Measurements from ENCODE around the gene NKX3-2. TPM values are rescaled to one million over a fixed set of nuclear protein-coding genes. Genes with fewer than 3 reads are reported as not detected.
A peak's percentile ranks its signal among the peaks of the same experiment; 100 is the strongest.

NKX3-2 gene
- total and polyA plus RNA-seq, 2 of the 8 experiments (the other 6 are each of a cell fraction or from before 2014, with no cell fraction given) = 0.13 TPM; not detected in 1

GRCh38 chr4:13522282-13523104 is 21.8 kb downstream of the NKX3-2 start (continued):
- no peak for TF ChIP-seq EP300 (IDR thresholded peaks at IDR 0.05; ENCODE audit: borderline replicate concordance in 1 of 2, low read depth in 2 of 2, low read length in 2 of 2)
- TF ChIP-seq TBP (IDR thresholded peaks at IDR 0.05; ENCODE audit: low read depth, low read length) = peak; percentile 31; the same call in 1 of the 2 replicates
- TF ChIP-seq JUND (IDR thresholded peaks at IDR 0.05; ENCODE audit: low read length) = no peak
- TF ChIP-seq NRF1 (IDR thresholded peaks at IDR 0.05; ENCODE audit: low read depth, low read length) = no peak
- no peak for TF ChIP-seq KDM1A (IDR thresholded peaks at IDR 0.05; ENCODE audit: borderline replicate concordance, low read length)
- no peak for TF ChIP-seq NANOG (IDR thresholded peaks at IDR 0.05; ENCODE audit: insufficient read depth, low read depth, low read length, poor library complexity, severe bottlenecking)
- no peak for TF ChIP-seq TAF1 (IDR thresholded peaks at IDR 0.05; ENCODE audit: low read depth, low read length)
- no peak for TF ChIP-seq SP4 (IDR thresholded peaks at IDR 0.05; ENCODE audit: low read length)
- no peak for TF ChIP-seq BRCA1 (IDR thresholded peaks at IDR 0.05; ENCODE audit: low read depth, low read length)
- no peak for TF ChIP-seq USF2 (IDR thresholded peaks at IDR 0.05; ENCODE audit: low read length)
- TF ChIP-seq EZH2 (IDR thresholded peaks at IDR 0.05; ENCODE audit: low read depth, low read length, severe bottlenecking) = peak; percentile 99
- no peak for TF ChIP-seq MAFK (IDR thresholded peaks at IDR 0.05; ENCODE audit: low read depth, low read length)
- no peak for TF ChIP-seq BACH1 (IDR thresholded peaks at IDR 0.05; ENCODE audit: low read length)
- TF ChIP-seq, protein P1, sequence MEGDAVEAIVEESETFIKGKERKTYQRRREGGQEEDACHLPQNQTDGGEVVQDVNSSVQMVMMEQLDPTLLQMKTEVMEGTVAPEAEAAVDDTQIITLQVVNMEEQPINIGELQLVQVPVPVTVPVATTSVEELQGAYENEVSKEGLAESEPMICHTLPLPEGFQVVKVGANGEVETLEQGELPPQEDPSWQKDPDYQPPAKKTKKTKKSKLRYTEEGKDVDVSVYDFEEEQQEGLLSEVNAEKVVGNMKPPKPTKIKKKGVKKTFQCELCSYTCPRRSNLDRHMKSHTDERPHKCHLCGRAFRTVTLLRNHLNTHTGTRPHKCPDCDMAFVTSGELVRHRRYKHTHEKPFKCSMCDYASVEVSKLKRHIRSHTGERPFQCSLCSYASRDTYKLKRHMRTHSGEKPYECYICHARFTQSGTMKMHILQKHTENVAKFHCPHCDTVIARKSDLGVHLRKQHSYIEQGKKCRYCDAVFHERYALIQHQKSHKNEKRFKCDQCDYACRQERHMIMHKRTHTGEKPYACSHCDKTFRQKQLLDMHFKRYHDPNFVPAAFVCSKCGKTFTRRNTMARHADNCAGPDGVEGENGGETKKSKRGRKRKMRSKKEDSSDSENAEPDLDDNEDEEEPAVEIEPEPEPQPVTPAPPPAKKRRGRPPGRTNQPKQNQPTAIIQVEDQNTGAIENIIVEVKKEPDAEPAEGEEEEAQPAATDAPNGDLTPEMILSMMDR (IDR thresholded peaks at IDR 0.05; ENCODE audit: control extremely low read depth in 1 of 3, insufficient read depth in 1 of 3, low read depth in 1 of 3, low read length in 3 of 3) = no peak
- TF ChIP-seq ASH2L (IDR thresholded peaks at IDR 0.05; ENCODE audit: low read length) = no peak
- no peak for TF ChIP-seq ATF2 (IDR thresholded peaks at IDR 0.05; ENCODE audit: low read length)
- TF ChIP-seq SP2 (IDR thresholded peaks at IDR 0.05; ENCODE audit: low read length) = no peak
- no peak for TF ChIP-seq RFX5 (IDR thresholded peaks at IDR 0.05; ENCODE audit: borderline replicate concordance, low read depth, low read length)
- no peak; the same call in 1 of the 2 replicates for TF ChIP-seq RBBP5 (IDR thresholded peaks at IDR 0.05; ENCODE audit: borderline replicate concordance, low read depth, low read length)

Data from H1 (cell line).